Liver (tissue), 9 donors: Measurements from ENCODE around the gene PHKG2. TPM values are rescaled to one million over a fixed set of nuclear protein-coding genes. Genes with fewer than 3 reads are reported as not detected.

ENCODE experiments used
- DNase-seq: peaks from one replicate; pipeline ENCODE4 v3.0.0-alpha.2; 2017; ENCODE audit warnings: low spot score
- H3K27ac ChIP-seq, 2 donors: one replicate each; pipeline ENCODE4 v1.7.0; 2013; ENCODE audit warnings: inconsistent platforms in 2 of 2, low read length in 2 of 2, control low read depth in 1 of 2, low read depth in 1 of 2, mild to moderate bottlenecking in 1 of 2
- H3K27me3 ChIP-seq, 4 donors: one replicate each; pipeline versions ENCODE4 v1.6.1 to v1.7.0; 2013; ENCODE audit warnings: low read length in 3 of 4, inconsistent platforms in 1 of 4, mild to moderate bottlenecking in 1 of 4, moderate library complexity in 1 of 4; ENCODE audit not compliant: control insufficient read depth in 4 of 4, insufficient read depth in 4 of 4
- H3K36me3 ChIP-seq, 4 donors: one replicate each; pipeline versions ENCODE4 v1.6.1 to v1.7.0; 2013; ENCODE audit warnings: low read length in 3 of 4, mild to moderate bottlenecking in 3 of 4, low read depth in 1 of 4, moderate library complexity in 1 of 4; ENCODE audit not compliant: control insufficient read depth in 4 of 4, insufficient read depth in 3 of 4
- H3K4me1 ChIP-seq, 4 donors: one replicate each; pipeline versions ENCODE4 v1.6.1 to v1.7.0; 2013; ENCODE audit warnings: low read length in 3 of 4, mild to moderate bottlenecking in 3 of 4, moderate library complexity in 1 of 4; ENCODE audit not compliant: control insufficient read depth in 4 of 4, insufficient read depth in 4 of 4
- H3K4me3 ChIP-seq, 3 donors: one replicate each; pipeline versions ENCODE4 v1.6.1 to v1.7.0; 2013; ENCODE audit warnings: low read length in 3 of 3, control low read depth in 1 of 3, low read depth in 1 of 3, mild to moderate bottlenecking in 1 of 3
- H3K9ac ChIP-seq, 2 donors: one replicate each; pipeline ENCODE4 v1.7.0; 2013; ENCODE audit warnings: low read length in 2 of 2, mild to moderate bottlenecking in 2 of 2, moderate library complexity in 2 of 2, control low read depth in 1 of 2, low read depth in 1 of 2
- H3K9me3 ChIP-seq, 4 donors: one replicate each; pipeline versions ENCODE4 v1.6.1 to v1.7.0; 2013; ENCODE audit warnings: low read length in 3 of 4; ENCODE audit not compliant: control insufficient read depth in 4 of 4
- CTCF ChIP-seq: fragments of 150-350 bp; IDR thresholded peaks from 2 replicates; pipeline ENCODE4 v1.5.1; 2017; ENCODE audit warnings: improper control_type of control experiment, low read depth, low read length; ENCODE audit not compliant: missing input control
- EGR1 ChIP-seq, 2 donors: IDR thresholded peaks; 2 replicates each; pipeline ENCODE4 v1.6.1; 2016 to 2018; ENCODE audit warnings: antibody characterized with exemption in 2 of 2, low read depth in 2 of 2
- FOXA1 ChIP-seq: IDR thresholded peaks from 2 replicates; pipeline ENCODE4 v1.6.1; 2016; ENCODE audit warnings: antibody characterized with exemption
- FOXA2 ChIP-seq: IDR thresholded peaks from 2 replicates; pipeline ENCODE4 v1.6.1; 2016; ENCODE audit warnings: antibody characterized with exemption
- GABPA ChIP-seq, 2 donors: IDR thresholded peaks in 1 of 2; conservative IDR thresholded peaks in 1 of 2; 2 replicates each; pipeline ENCODE4 v1.6.1; 2016; ENCODE audit warnings: antibody characterized with exemption in 2 of 2, mild to moderate bottlenecking in 1 of 2, moderate library complexity in 1 of 2
- HNF4A ChIP-seq, 2 donors: conservative IDR thresholded peaks; 2 replicates each; pipeline ENCODE4 v1.6.1; 2016; ENCODE audit warnings: antibody characterized with exemption in 2 of 2, mild to moderate bottlenecking in 2 of 2
- HNF4G ChIP-seq: IDR thresholded peaks from 2 replicates; pipeline ENCODE4 v1.6.1; 2016; ENCODE audit warnings: antibody characterized with exemption
- JUND ChIP-seq, 2 donors: IDR thresholded peaks; 2 replicates each; pipeline ENCODE4 v1.6.1; 2016; ENCODE audit warnings: antibody characterized with exemption in 2 of 2
- MAX ChIP-seq: IDR thresholded peaks from 2 replicates; pipeline ENCODE4 v1.6.1; 2016; ENCODE audit warnings: antibody characterized with exemption
- NR2F2 ChIP-seq: IDR thresholded peaks from 2 replicates; pipeline ENCODE4 v1.6.1; 2016; ENCODE audit warnings: antibody characterized with exemption
- RAD21 ChIP-seq, 2 donors: IDR thresholded peaks; 2 replicates each; pipeline ENCODE4 v1.6.1; 2016; ENCODE audit warnings: antibody characterized with exemption in 2 of 2, mild to moderate bottlenecking in 2 of 2
- RXRA ChIP-seq, 2 donors: IDR thresholded peaks; 2 replicates each; pipeline ENCODE4 v1.6.1; 2017 to 2018; ENCODE audit warnings: antibody characterized with exemption in 2 of 2, mild to moderate bottlenecking in 1 of 2
- SP1 ChIP-seq: IDR thresholded peaks from 2 replicates; pipeline ENCODE4 v1.6.1; 2018; ENCODE audit warnings: antibody characterized with exemption, mild to moderate bottlenecking
- TAF1 ChIP-seq: conservative IDR thresholded peaks from 2 replicates; pipeline ENCODE4 v1.6.1; 2016; ENCODE audit warnings: antibody characterized with exemption, mild to moderate bottlenecking
- ZBTB33 ChIP-seq: IDR thresholded peaks from 2 replicates; pipeline ENCODE4 v1.6.1; 2016; ENCODE audit warnings: antibody characterized with exemption
- WGBS: extraction: QIAGEN DNeasy Blood & Tissue Kit; methylation state at CpG from one replicate; pipeline ENCODE4 v1.1.7; 2013; 5-methylcytosine and 5-hydroxymethylcytosine counted together
- polyA plus RNA-seq, 2 donors: library from polyadenylated mRNA; stranded (reverse) in 1 of 2; unstranded in 1 of 2; fragments of 200-250 nt in 1 of 2; fragments of >200 nt in 1 of 2; fragmentation: Nextera tagmentation in 1 of 2; extraction: Ambion mirVana in 1 of 2; gene quantifications; one replicate each; pipeline versions ENCODE4 v1.2.1 to v1.2.3, GENCODE V29; 2013 to 2015
- total RNA-seq, 2 donors: library from RNA; depleted of rRNA; stranded (reverse); fragments of >200 nt; gene quantifications; one replicate each; pipeline ENCODE4 v1.2.3, GENCODE V29; 2014
- TF ChIP-seq, protein P1 (sequence below): IDR thresholded peaks from 2 replicates; pipeline ENCODE4 v1.6.1; 2016; ENCODE audit warnings: antibody characterized with exemption
- TF ChIP-seq, protein P2 (sequence below): IDR thresholded peaks from 2 replicates; pipeline ENCODE4 v1.6.1; 2016; ENCODE audit warnings: antibody characterized with exemption, mild to moderate bottlenecking
- donor health status: healthy.
- donor health status: healthy.
- donor health status: healthy.
- donor health status: healthy.
- donor health status: healthy.

PHKG2 gene
- total and polyA plus RNA-seq, 4 donors = 9.2 to 21.2 (median 17.9) TPM

- Histone ChIP-seq H3K4me3 (no peak overlapping the region), H3K4me1 (peaks cover 5 to 29% (median 23%) of the 10 kb centered on the region in 4 donors), H3K36me3 (peaks cover 0 to 15% (median 6%) of the 10 kb centered on the region in 4 donors), H3K9me3 (no peaks in the 10 kb centered on the region), H3K27ac (no peak overlapping the region), H3K27me3 (no peaks in the 10 kb centered on the region), H3K9ac (no peak overlapping the region)
- WGBS = 96% methylated on average over 7 of the region's 7 CpGs
- TF ChIP-seq RXRA (IDR thresholded peaks at IDR 0.05) (no peak), SP1 (no peak), HNF4A (conservative IDR thresholded peaks at IDR 0.05) (no peak), MAX (no peak), EGR1 (IDR thresholded peaks at IDR 0.05; ENCODE audit: low read depth in 2 of 2) (no peak), TAF1 (no peak), HNF4G (no peak)
- TF ChIP-seq, protein P1, sequence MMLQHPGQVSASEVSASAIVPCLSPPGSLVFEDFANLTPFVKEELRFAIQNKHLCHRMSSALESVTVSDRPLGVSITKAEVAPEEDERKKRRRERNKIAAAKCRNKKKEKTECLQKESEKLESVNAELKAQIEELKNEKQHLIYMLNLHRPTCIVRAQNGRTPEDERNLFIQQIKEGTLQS = no peak
- no peak for DNase-seq
Measured at GRCh38 chr16:30757316-30757715, 9.1 kb downstream of the PHKG2 start.

GRCh38 chr16:30758988-30759491, 10.8 kb downstream of the PHKG2 start:
- H3K27ac ChIP-seq = peak overlapping the region; percentile 39 to 43
- peaks cover 2 to 22% (median 6%) of the 10 kb centered on the region in 4 donors for H3K36me3 ChIP-seq
- 83% methylated on average over 10 of the region's 10 CpGs for WGBS
- no peak overlapping the region for H3K9ac ChIP-seq
- no peaks in the 10 kb centered on the region for H3K27me3 ChIP-seq
- no peaks in the 10 kb centered on the region for H3K9me3 ChIP-seq
- DNase-seq = no peak
- no peak overlapping the region for H3K4me3 ChIP-seq
- peaks cover 5 to 38% (median 32%) of the 10 kb centered on the region in 4 donors for H3K4me1 ChIP-seq
- no peak for TF ChIP-seq RXRA (IDR thresholded peaks at IDR 0.05)
- TF ChIP-seq TAF1 = no peak
- no peak for TF ChIP-seq GABPA (IDR thresholded peaks at IDR 0.05 in 1 of 2, conservative IDR thresholded peaks at IDR 0.05 in 1 of 2)
- TF ChIP-seq, protein P2, sequence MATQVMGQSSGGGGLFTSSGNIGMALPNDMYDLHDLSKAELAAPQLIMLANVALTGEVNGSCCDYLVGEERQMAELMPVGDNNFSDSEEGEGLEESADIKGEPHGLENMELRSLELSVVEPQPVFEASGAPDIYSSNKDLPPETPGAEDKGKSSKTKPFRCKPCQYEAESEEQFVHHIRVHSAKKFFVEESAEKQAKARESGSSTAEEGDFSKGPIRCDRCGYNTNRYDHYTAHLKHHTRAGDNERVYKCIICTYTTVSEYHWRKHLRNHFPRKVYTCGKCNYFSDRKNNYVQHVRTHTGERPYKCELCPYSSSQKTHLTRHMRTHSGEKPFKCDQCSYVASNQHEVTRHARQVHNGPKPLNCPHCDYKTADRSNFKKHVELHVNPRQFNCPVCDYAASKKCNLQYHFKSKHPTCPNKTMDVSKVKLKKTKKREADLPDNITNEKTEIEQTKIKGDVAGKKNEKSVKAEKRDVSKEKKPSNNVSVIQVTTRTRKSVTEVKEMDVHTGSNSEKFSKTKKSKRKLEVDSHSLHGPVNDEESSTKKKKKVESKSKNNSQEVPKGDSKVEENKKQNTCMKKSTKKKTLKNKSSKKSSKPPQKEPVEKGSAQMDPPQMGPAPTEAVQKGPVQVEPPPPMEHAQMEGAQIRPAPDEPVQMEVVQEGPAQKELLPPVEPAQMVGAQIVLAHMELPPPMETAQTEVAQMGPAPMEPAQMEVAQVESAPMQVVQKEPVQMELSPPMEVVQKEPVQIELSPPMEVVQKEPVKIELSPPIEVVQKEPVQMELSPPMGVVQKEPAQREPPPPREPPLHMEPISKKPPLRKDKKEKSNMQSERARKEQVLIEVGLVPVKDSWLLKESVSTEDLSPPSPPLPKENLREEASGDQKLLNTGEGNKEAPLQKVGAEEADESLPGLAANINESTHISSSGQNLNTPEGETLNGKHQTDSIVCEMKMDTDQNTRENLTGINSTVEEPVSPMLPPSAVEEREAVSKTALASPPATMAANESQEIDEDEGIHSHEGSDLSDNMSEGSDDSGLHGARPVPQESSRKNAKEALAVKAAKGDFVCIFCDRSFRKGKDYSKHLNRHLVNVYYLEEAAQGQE = no peak
- no peak for TF ChIP-seq EGR1 (IDR thresholded peaks at IDR 0.05; ENCODE audit: low read depth in 2 of 2)
- no peak for TF ChIP-seq ZBTB33
- no peak for TF ChIP-seq FOXA2
- no peak for TF ChIP-seq SP1
- no peak for TF ChIP-seq HNF4G
- TF ChIP-seq JUND (IDR thresholded peaks at IDR 0.05) = no peak
- TF ChIP-seq RAD21 (IDR thresholded peaks at IDR 0.05) = no peak
- no peak for TF ChIP-seq FOXA1
- no peak for TF ChIP-seq HNF4A (conservative IDR thresholded peaks at IDR 0.05)
- no peak for TF ChIP-seq CTCF
- no peak for TF ChIP-seq NR2F2
